Endothelial cell of umbilical vein (primary cell): ENCODE data around the gene ACAA1. TPM values are rescaled to one million over a fixed set of nuclear protein-coding genes. Genes with fewer than 3 reads are reported as not detected.

Source experiments
- BruUV-seq: library from RNA; stranded (reverse); fragments of 400-500 nt; replicated peaks from 2 replicates; lab custom pipeline; 2021; lab: Mats Ljungman, UMichigan
- CTCF ChIA-PET: fragments of 300-600, 350-600 bp; sonication (Branson Sonifier 250); formaldehyde crosslinking; loops from one replicate; lab custom pipeline; 2021; ENCODE audit warnings: antibody characterized with exemption, inconsistent platforms; lab: Charles Lee
- POLR2A ChIA-PET: fragments of 300-600, 350-600 bp; sonication (Branson Sonifier 250); formaldehyde crosslinking; loops from one replicate; lab custom pipeline; 2021; ENCODE audit warnings: antibody characterized with exemption, inconsistent platforms; lab: Charles Lee
- DNase-seq: peaks from one replicate; pipeline ENCODE4 v3.0.0-alpha.2; 2011; ENCODE audit warnings: low read depth, low spot score
- FAIRE-seq: peaks from 2 replicates; lab custom pipeline; 2011; peaks lifted over from hg19 to GRCh38; lab: Jason Lieb, UNC
- H2AFZ ChIP-seq: 2 replicates; pipeline ENCODE4 v1.6.0; 2012; ENCODE audit warnings: low read depth, low read length, control low read depth, inconsistent platforms
- H3K27ac ChIP-seq: 2 replicates; pipeline ENCODE4 v1.5.1; 2011; ENCODE audit warnings: low read depth, mild to moderate bottlenecking, control low read depth, low read length, moderate library complexity; ENCODE audit not compliant: insufficient read depth
- H3K27me3 ChIP-seq, 2 experiments: 2 replicates each; pipeline versions ENCODE4 v1.6.0 to v1.6.1; 2011; ENCODE audit warnings: low read length in 2 of 2, mixed read lengths in 1 of 2; ENCODE audit not compliant: control insufficient read depth in 2 of 2, insufficient read depth in 2 of 2
- H3K36me3 ChIP-seq, 2 experiments: 2 replicates in 1 of 2; 3 replicates in 1 of 2; pipeline ENCODE4 v1.5.1; 2011; ENCODE audit warnings: low read length in 2 of 2, mild to moderate bottlenecking in 1 of 2, moderate library complexity in 1 of 2; ENCODE audit not compliant: control insufficient read depth in 2 of 2, insufficient read depth in 2 of 2; ENCODE audit errors: extremely low read depth in 1 of 2
- H3K4me1 ChIP-seq: 3 replicates; pipeline ENCODE4 v1.5.1; 2011; ENCODE audit warnings: mild to moderate bottlenecking, low read length; ENCODE audit not compliant: control insufficient read depth, insufficient read depth; ENCODE audit errors: extremely low read depth
- H3K4me2 ChIP-seq: 2 replicates; pipeline ENCODE4 v1.6.1; 2011; ENCODE audit warnings: low read length, control low read depth, mixed read lengths; ENCODE audit not compliant: insufficient read depth
- H3K4me3 ChIP-seq, 3 experiments: fragments of 200-600 bp in 1 of 3; sonication (generic), shearing (Covaris generic) in 1 of 3; replicated peaks in 1 of 3; 2 replicates each; pipeline ENCODE4 v1.5.1; 2011 to 2016; ENCODE audit warnings: control low read depth in 3 of 3, low read length in 3 of 3, mild to moderate bottlenecking in 2 of 3, inconsistent platforms in 1 of 3, low read depth in 1 of 3, moderate library complexity in 1 of 3; ENCODE audit not compliant: insufficient read depth in 1 of 3
- H3K79me2 ChIP-seq: 2 replicates; pipeline ENCODE4 v1.6.0; 2012; ENCODE audit warnings: low read length, inconsistent platforms; ENCODE audit not compliant: control insufficient read depth, insufficient read depth
- H3K9ac ChIP-seq: replicated peaks from 2 replicates; pipeline ENCODE3; 2011; ENCODE audit warnings: low read length, control low read depth; ENCODE audit not compliant: insufficient read depth; ENCODE audit errors: extremely low read depth
- H3K9me1 ChIP-seq: replicated peaks from 3 replicates; pipeline ENCODE4 v1.6.0; 2011; ENCODE audit warnings: mild to moderate bottlenecking, low read length; ENCODE audit not compliant: control insufficient read depth, insufficient read depth; ENCODE audit errors: extremely low read depth
- H3K9me3 ChIP-seq: replicated peaks from 2 replicates; pipeline ENCODE4 v1.5.1; 2012; ENCODE audit warnings: low read length, inconsistent platforms; ENCODE audit not compliant: control insufficient read depth, insufficient read depth
- H4K20me1 ChIP-seq: replicated peaks from 2 replicates; pipeline ENCODE3; 2011; ENCODE audit warnings: mild to moderate bottlenecking, low read length; ENCODE audit not compliant: control insufficient read depth, insufficient read depth; ENCODE audit errors: extremely low read depth
- CTCF ChIP-seq, 2 donors: IDR thresholded peaks; 1 replicate in 1 of 2; 2 replicates in 1 of 2; pipeline ENCODE4 v1.5.1; 2011; ENCODE audit warnings: low read length in 2 of 2, mild to moderate bottlenecking in 2 of 2, moderate library complexity in 2 of 2, control low read depth in 1 of 2, inconsistent platforms in 1 of 2, low read depth in 1 of 2; ENCODE audit not compliant: insufficient read depth in 1 of 2; ENCODE audit errors: extremely low read depth in 1 of 2
- EZH2 ChIP-seq: IDR thresholded peaks from 2 replicates; pipeline ENCODE4 v1.6.1; 2012; ENCODE audit warnings: borderline replicate concordance, low read depth, mild to moderate bottlenecking, moderate library complexity, low read length, inconsistent platforms; ENCODE audit not compliant: severe bottlenecking
- FOS ChIP-seq: IDR thresholded peaks from 2 replicates; pipeline ENCODE4 v1.6.1; 2011; ENCODE audit warnings: mild to moderate bottlenecking, low read length, moderate library complexity, borderline replicate concordance; ENCODE audit not compliant: insufficient read depth
- GATA2 ChIP-seq: IDR thresholded peaks from 2 replicates; pipeline ENCODE4 v1.7.0; 2011; ENCODE audit warnings: low read depth, mild to moderate bottlenecking, moderate library complexity, mixed read lengths, low read length; ENCODE audit not compliant: insufficient read length, insufficient read depth
- JUN ChIP-seq: IDR thresholded peaks from 2 replicates; pipeline ENCODE4 v1.6.1; 2011; ENCODE audit warnings: borderline replicate concordance, low read depth; ENCODE audit not compliant: insufficient read length, insufficient read depth
- MAX ChIP-seq: IDR thresholded peaks from 2 replicates; pipeline ENCODE4 v1.6.1; 2011; ENCODE audit not compliant: insufficient read depth, insufficient read length
- MYC ChIP-seq: IDR thresholded peaks from one replicate; pipeline ENCODE4 v1.6.1; 2011; ENCODE audit warnings: mild to moderate bottlenecking, low read depth, low read length
- POLR2A ChIP-seq: IDR thresholded peaks from 2 replicates; pipeline ENCODE4 v1.6.1; 2012; ENCODE audit warnings: low read depth, mild to moderate bottlenecking, control low read depth, low read length
- POLR2AphosphoS5 ChIP-seq: IDR thresholded peaks from 2 replicates; pipeline ENCODE4 v1.6.1; 2012; ENCODE audit warnings: low read depth, mild to moderate bottlenecking, control low read depth, low read length, moderate library complexity; ENCODE audit not compliant: insufficient read depth
- dilution Hi-C: fragments of 300-500 bp; cut with MboI; formaldehyde crosslinking; loops from one replicate; pipeline ENCODE4 v1.15.0; 2019; ENCODE audit warnings: low sequenced_read_pairs; ENCODE audit not compliant: extremely low pct_ligation_motif_present
- intact Hi-C: fragments of 100-400 bp; cut with micrococcal nuclease; formaldehyde crosslinking; loops from one replicate; pipeline ENCODE4 v1.10.0; 2022
- polyA plus RNA-seq, 4 experiments: library from polyadenylated mRNA; depleted of rRNA in 3 of 4; stranded (reverse) in 3 of 4; unstranded in 1 of 4; fragments of >200 nt; gene quantifications; 2 replicates each; pipeline versions ENCODE4 v1.2.1 to v1.2.3, GENCODE V29; 2011 to 2012; ENCODE audit warnings: missing spikeins in 1 of 4
- total RNA-seq: library from RNA; stranded (reverse); gene quantifications from 2 replicates; pipeline ENCODE4 v1.2.3, GENCODE V29; 2021

Gene ACAA1
- total and polyA plus RNA-seq, 2 donors (not counting 3 experiments of a cell fraction or from before 2014, with no cell fraction given) = 52.1 to 53.8 TPM

- no peaks in the 10 kb centered on the region for H3K36me3 ChIP-seq
- FAIRE-seq = no peak
- H3K27me3 ChIP-seq = no peaks in the 10 kb centered on the region
- CTCF ChIA-PET = no interaction called here
- H3K4me1 ChIP-seq = peaks cover 4% of the 10 kb centered on the region
- no peak overlapping the region for H3K4me2 ChIP-seq
- H2AFZ ChIP-seq = no peak overlapping the region
- no TSS peak for BruUV-seq
- dilution Hi-C loops (no loop called here), intact Hi-C loops (no loop called here)
- H3K9me3 ChIP-seq = no peaks in the 10 kb centered on the region
- POLR2A ChIA-PET = no interaction called here
- no peaks in the 10 kb centered on the region for H3K9me1 ChIP-seq
- no peak overlapping the region for H3K4me3 ChIP-seq
- H4K20me1 ChIP-seq = no peaks in the 10 kb centered on the region
- H3K9ac ChIP-seq = no peak overlapping the region
- TF ChIP-seq MAX = no peak
- TF ChIP-seq EZH2 = no peak
- no peak for TF ChIP-seq POLR2AphosphoS5
- no peak for TF ChIP-seq GATA2
- no peak for TF ChIP-seq JUN
- no peak for TF ChIP-seq POLR2A
- TF ChIP-seq CTCF (IDR thresholded peaks at IDR 0.05; ENCODE audit: extremely low read depth in 1 of 2, insufficient read depth in 1 of 2, low read depth in 1 of 2, low read length in 2 of 2) = no peak
- no peak for TF ChIP-seq MYC
- no peak for TF ChIP-seq FOS
- no peak for DNase-seq
- no peak overlapping the region for H3K27ac ChIP-seq
- H3K79me2 ChIP-seq = peaks cover 65% of the 10 kb centered on the region
Observed at GRCh38 chr3:38168151-38169026, 31.5 kb upstream of the ACAA1 start.
